ENCODE results near the gene MPZL2.
"Not testable (repeated sequence)": the region's sequence is repeated elsewhere in the genome, so short reads cannot be mapped to it uniquely, and the experiment has no call there.

Gene MPZL2

DNA sequence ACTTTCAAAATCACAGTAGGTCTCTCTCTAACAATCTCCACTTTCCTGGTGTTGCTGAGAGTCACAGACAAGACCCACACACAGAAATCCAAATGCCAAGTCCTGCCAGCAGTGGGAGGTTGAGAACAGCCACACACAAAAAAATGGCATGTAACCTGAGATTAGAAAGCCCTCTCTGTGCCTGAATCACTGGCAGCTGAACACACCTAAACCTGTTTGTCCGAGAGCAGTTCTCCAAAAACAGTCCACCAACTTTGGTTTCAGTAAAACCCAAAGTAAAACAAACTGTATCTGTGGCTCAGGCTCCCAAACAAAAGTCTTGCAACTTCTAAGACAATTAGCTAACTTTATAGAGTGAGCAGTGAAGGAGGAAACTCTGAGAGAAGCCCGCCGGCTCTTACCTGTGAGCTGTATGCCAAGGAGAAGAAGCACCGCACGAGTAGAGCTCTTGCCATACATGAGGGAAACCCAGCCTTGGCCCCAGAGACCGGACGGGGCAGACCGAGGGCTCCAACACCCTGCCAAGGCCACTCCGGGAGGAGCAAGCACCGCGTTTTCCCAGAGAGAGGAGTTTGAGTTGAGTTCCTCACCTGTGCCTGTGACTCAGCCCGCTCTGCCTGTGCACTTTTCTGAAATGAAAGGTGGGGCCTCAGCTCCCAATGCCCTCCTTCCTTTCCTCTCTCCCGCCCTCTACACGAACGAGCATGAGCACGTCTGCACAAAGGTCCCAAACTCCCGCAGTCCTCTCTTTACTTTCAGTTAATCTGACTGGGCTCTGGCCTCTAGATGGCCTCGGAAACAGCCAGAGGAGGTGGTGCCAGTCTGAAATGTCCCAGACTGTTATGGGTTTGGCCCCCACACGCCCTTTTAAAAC, at the start of gene MPZL2:
Gene MPZL2, minus strand, starts transcription at position 603 of the 874 bp plus-strand sequence. Its CDS starts 144 bp downstream, at position 459.
- DNase-seq (ENCODE audit: low read depth) = no peak

DNA sequence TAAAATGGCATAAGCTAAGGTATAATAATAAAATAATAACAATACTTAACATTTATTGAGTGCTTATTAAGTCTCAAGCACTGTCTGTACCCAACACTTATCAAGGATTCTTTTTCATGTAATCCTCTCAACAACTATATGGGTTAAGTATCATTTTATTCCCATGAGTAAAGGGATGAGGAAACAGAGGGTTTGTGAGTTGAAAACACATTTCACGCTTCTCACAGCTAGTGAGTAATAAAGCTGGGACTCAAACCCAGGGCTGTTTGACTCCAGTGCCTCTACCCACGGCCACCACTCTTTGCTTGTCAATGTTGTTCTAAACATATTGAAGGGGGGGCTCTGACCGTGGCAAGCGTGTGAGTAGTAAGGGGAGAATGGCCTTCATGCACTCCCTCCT, 49.1 kb upstream of the MPZL2 start:
- DNase-seq (ENCODE audit: low read depth) = no peak

DNA sequence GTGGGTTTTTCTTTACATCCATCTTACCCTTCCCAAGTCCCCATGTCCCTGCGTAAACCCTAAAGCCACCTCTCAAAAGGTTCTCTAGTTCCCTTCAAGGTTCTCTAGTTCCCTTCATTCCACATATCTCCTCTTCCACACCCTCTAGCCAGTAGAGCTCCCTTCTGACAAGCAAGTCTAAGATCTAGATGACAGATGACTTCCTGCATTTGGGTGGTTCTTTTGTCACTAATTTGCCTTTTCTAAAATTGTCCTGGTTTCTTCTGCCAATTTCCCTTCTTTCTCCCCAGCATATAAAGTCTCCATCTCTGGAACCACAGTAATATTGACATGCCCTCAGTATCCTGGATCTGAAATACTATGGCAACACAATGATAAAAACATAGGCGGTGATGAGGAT, 48.2 kb upstream of the MPZL2 start:
- no peak for DNase-seq (ENCODE audit: low read depth)

DNA sequence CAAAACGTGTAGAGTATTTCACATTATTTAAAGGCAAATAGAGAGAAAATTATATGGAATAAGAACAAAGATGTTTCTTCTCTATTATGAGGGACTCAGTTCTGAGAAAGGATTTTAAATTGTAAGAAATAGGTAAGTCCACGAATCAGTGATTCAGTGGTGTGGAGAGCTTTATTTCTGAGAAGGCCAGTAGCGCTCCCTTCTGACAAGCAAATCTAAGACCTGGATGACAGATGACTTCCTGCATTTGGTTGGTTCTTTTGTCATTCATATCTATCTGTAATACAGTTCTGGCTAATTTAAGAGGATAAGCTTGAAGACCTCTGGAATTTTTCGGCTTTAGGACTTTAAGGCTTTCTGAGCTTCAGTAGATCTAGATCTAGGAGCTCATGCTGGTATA, 47.4 kb upstream of the MPZL2 start:
- DNase-seq (ENCODE audit: low read depth) = no peak

DNA sequence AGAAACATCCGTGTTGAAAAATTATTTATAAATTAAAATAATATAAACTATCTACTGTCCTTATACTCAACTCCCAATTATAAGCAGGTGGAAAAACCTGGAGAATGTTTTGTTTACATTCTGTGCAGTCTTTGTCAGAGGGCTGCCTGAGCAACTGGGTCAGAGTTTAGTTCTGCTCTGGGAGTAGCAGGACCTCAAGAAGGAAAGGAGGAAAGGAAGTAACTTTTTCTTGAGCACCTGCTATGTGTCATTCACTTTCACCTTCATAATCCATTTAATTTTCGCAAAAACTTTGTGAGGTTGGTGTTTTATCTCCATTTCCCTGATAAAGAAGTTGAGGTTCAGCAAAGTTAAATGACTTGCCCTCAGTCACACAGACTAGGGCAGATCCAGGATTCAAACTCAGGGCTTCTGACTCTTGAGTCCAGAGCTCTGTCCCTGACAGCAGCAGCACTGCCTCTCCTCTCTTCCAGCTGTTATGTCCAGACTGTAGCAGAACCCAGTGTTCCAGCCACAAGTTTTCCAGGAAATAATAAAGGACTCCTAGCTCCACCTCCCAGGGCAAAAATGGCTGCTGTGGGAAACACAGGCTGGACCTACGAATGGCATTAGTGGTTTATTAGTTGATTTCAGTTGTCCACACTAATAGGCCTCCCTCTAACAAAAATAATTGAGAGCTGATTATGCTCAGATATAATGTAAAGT, 46.8 kb upstream of the MPZL2 start:
- no peak for DNase-seq (ENCODE audit: low read depth)

DNA sequence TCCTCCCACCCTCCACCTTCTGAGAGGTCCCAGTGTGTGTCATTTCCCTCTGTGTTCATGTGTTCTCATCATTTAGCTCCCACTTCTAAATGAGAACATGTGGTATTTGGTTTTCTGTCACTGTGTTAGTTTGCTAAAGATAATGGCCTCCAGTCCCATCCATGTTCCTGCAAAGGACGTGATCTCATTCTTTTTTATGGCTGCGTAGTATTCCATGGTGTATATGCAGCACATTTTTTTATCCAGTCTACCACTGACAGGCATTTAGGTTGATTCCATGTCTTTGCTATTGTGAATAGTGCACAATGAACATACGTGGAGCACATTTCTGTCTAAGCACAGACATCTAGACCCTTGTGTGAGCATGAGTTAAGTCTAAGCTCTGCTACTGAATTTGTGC, 46.2 kb upstream of the MPZL2 start:
- no peak for DNase-seq (ENCODE audit: low read depth)

DNA sequence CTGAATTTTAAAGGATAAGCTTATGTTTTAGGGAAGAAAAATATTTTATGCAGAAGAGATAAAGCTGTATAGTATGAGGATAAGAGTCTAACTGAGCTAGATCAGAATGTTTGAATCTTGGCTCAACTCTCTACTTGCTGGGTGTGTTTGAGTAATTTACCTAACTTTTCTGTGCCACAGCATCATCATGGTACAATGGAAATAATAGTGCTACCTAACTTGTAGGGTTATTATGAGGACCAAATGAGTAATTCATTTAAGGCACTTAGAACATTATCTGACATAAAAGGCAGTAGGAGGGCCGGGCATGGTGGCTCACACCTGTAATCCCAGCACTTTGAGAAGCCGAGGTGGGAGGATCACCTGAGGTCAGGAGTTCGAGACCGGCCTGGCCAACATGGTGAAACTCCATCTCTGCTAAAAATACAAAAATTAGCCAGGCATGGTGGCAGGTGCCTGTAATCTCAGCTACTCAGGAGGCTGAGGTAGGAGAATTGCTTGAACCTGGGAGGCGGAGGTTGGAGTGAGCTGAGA, 45.0 kb upstream of the MPZL2 start:
- DNase-seq (ENCODE audit: low read depth) = not testable (repeated sequence)

DNA sequence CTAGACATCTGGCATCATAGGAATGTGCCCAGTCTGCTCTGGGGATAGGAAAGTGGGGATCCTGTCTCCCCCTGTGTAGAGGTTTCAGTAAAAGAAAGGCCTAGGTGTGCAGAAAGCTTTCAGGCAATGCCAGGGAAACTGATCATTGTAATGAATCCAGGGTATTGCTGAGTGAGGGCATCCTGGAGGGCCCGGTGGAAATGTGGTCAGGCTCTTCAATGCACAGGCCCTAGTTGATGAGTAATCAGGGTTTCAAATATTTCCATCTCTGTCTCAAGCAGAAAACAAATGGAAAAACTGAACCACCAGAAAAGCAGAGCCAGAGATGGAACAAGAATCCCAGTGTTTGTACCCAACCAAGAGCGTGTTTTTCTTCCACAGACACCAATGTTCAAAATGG, 42.5 kb upstream of the MPZL2 start:
- no peak for DNase-seq (ENCODE audit: low read depth)

DNA sequence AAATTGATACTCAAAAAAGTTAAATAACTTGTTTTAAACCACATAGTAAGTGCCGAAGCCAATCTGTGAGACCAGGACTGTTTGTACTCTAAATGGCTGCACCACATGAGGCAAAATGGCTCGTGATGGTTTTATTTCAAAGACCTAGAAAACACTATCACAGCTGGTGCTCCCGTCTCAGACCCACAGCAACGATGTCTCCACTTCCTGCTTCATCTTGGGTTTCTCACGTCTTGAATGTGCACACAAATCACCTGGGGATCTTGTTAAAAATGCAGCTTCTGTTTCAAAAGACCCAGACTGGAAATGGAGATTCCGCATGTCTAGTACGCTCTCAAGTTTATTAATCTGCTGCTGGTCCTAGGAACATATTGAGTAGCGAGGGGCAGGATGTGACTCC, 41.6 kb upstream of the MPZL2 start:
- DNase-seq (ENCODE audit: low read depth) = no peak

DNA sequence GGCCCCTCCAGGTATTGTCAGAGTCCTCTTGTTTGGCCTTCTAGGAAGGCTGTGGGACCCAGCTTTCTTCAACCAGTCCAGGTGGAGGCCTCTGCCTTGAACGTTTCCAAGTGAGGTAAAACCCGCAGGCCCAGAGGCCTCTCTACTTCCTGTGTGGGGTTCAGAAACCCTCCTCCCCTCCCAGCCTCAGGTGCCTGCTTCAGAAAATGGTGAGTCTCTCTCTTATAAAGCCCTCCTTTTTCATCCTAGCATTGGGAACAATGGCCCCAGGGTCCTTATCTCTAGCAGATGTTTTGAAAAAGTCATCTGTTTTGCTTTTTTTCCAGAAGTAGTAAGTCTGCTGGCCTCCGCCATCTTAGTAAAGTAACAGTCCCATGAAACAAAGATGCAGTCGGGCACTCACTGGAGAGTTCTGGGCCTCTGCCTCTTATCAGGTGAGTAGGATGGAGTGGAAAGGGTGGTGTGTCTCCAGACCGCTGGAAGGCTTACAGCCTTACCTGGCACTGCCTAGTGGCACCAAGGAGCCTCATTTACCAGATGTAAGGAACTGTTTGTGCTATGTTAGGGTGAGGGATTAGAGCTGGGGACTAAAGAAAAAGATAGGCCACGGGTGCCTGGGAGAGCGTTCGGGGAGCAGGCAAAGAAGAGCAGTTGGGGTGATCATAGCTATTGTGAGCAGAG, 40.6 kb upstream of the MPZL2 start, which contains the start of gene CD3E:
Gene CD3E, plus strand, starts transcription at position 163 of the 681 bp plus-strand sequence. Its CDS starts 223 bp downstream, at position 386.
- DNase-seq (ENCODE audit: low read depth) = no peak

DNA sequence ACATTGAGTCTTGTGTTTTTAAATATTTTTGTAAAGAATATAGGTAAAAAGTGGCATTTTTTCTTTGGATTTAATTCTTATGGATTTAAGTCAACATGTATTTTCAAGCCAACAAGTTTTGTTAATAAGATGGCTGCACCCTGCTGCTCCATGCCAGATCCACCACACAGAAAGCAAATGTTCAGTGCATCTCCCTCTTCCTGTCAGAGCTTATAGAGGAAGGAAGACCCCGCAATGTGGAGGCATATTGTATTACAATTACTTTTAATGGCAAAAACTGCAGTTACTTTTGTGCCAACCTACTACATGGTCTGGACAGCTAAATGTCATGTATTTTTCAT, 40.1 kb upstream of the MPZL2 start:
- no peak for DNase-seq (ENCODE audit: low read depth)

DNA sequence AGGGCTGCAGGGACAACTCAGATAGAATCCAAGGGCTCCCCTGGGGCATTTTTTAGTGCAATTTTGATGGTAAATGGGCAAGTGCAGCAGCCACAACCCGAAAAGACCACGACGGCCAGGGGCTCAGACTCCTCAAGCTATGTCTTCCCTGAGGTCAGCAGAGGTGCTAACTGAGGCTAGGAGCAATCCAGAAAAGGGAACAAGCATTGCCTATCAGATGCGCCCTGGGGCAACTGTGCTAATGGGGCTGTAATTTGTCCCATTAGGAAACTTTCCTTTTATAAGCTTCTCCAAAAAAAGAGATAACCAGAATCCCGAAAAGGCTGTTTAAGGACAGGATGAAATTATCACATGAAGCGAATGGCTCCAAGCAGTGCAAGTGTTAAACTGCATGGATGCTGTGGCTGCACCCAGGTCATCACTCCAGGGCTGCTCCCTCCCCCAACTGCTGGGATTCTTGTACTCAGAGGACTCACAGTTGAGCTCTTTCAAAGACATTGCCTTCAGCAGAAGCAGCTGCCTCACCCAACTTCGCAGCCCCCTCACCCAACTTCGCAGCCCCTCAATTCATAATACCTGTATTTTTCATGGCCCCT, 37.6 kb upstream of the MPZL2 start:
- no peak for DNase-seq (ENCODE audit: low read depth)

DNA sequence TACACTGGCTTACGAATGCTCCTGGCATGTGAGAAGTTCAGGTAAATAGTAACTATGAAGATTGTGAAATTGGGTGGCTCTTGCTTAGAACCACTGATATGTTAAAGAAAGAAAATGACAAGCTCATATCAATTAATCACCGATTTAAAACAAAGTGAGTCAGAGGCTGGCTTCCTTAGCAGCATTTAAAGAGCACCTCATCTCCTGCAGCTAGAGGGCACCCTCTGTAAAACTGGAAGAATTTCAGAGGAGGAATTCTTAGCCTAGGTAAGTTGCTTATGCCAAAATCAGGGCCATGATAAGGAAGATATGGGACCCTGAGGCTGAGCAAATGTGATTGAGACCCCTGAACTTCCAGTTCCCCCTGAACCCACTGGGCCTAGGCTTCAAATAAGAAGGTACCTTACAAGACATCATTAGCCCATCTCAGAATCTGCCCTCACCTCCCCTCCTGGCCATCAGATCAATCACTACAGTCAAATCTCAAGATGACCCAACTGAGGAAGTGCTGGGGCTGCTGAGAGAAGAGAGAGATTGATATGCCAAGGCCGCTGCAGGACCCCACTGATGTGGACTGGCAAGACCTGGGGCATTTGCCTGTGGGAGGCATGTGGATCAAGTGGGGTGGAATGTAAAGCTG, 31.8 kb upstream of the MPZL2 start:
- no peak for DNase-seq (ENCODE audit: low read depth)

DNA sequence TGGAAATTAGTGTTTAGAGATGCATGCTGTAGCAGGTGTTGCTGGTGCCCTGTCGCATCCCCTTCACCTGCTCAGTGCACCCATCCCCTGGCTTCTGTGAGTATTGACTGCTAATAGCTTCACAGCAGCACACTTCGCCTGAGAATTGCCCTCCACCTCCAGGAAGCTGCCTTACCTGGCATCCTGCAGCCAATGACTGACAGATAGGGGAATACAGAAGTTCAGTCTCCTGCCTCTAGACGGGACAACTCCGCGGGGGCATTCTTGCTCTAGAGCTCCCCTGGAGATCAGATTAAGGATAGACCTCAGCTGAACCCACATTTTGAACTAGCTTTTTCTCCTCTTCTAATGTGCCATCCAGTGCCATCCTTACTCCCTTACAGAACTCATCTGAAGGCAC, 31.1 kb upstream of the MPZL2 start:
- no peak for DNase-seq (ENCODE audit: low read depth)

DNA sequence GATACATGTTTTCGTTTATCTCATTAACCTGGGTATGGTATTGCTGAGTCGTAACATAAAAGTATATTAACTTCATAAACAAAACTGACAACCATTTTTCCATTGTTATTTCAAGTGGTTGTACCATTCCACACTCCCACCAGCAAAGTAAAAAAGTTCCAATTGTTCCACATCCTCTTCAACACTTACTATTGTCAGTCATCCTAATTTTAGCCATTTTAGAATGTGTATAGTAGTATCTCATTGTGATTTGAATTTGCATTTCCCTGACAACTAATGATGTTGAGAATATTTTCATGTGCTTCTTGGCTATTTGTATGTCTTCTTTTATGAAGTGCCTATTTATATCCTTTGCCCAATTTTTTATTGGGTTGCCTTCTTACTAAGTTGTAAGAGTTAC, 30.0 kb upstream of the MPZL2 start:
- DNase-seq (ENCODE audit: low read depth) = no peak

DNA sequence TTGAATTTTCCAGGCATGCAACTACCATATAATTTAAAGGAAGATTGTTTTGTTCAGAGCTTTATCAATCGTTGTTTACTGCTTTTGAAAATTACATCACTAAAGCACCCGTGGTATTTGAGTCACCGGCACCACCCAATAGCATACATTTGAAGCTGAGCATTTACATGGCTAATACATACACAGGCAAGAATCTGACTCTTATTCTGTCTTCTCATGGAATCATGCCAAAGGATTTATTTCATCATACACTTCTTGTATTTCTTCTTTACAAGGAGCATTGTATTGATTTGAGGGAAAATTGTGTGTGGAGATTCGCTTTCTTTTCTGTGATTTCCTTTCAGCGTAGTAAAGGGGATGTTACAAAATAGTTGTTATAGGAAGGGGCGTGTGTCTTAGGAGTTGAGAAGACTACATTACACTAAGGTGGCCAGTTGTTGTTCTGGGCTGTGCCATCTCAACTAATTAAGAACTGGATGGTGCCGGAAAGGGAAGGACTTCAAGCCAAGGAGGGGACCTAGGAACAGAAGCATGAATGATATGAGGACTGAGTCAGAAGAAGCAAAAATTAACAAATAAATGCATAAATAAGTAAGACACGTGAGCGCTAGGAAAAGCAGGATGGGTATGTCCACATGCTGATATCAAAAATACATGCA, 27.5 kb upstream of the MPZL2 start:
- DNase-seq (ENCODE audit: low read depth) = no peak

DNA sequence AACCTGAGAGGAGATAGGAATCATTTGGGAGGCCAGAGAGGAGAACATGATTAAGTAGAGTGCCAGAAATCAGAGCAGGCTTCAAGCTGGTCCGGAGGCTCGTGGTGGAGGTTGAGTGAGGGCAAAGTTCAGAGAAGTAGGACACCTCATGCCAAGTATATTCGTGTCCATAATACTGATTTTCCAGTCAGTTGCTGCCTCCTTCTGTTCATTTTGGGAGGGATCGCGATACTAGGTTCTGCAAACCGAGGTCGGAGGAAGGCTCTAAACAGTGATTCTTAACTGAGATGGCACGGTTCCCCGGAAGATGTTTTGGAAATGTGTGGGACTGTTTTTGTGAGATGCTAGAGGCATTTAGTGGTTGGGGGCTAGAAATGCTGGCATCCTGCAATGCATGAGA, 26.8 kb upstream of the MPZL2 start:
- DNase-seq (ENCODE audit: low read depth) = no peak

DNA sequence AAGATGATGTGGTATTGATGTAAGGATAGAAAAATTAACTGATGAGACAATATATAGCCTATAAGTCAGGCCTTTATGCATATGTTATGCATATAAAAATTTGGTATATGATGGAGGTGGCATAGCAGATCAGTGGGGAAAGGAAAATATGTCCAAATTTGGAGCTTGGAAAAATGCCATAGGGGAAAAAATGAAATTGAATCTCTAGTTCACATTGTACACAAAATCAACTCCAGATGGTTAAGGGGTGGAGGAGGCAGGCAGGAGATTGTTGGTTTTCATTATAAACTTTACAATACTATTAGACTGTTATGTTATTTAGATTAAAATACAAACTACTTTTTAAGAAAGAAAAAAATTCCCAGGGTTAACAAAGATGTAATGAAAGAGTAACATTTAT, 25.3 kb upstream of the MPZL2 start:
- no peak for DNase-seq (ENCODE audit: low read depth)

DNA sequence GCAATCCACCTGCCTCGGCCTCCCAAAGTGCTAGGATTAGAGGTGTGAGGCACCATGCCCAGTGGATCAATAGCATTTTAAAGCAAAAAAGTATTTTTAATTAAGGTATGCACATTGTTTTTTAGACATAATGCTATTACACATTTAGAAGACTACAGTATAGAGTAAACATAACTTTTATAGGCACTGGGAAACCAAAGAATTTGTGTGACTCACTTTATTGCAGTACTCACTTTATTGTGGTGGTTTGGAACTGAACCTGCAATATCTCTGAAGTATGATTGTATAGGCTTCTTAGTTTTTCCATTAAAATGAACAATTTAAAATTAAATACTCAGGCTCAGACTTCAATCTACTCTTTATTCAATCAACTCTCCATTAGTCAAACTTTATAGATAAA, 22.9 kb upstream of the MPZL2 start:
- peak; percentile 7 for DNase-seq (ENCODE audit: low read depth)

DNA sequence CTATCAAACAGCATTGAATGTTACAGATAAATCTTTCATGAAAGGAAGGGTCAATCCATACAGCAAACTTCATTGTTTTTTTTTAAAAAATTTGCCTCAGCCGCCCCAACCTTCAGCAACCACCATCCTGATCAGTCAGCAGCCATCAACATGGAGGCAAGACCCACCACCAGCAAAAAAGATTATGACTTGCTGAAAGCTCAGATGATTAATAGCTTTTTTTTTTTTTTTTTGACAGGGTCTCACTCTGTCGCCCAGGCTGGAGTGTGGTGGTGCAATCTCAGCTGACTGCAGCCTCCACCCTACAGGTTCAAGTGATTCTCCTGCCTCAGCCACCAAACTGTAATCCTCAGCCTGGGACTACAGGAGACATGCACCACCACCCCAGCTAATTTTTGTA, 22.4 kb upstream of the MPZL2 start:
- no peak for DNase-seq (ENCODE audit: low read depth)

DNA sequence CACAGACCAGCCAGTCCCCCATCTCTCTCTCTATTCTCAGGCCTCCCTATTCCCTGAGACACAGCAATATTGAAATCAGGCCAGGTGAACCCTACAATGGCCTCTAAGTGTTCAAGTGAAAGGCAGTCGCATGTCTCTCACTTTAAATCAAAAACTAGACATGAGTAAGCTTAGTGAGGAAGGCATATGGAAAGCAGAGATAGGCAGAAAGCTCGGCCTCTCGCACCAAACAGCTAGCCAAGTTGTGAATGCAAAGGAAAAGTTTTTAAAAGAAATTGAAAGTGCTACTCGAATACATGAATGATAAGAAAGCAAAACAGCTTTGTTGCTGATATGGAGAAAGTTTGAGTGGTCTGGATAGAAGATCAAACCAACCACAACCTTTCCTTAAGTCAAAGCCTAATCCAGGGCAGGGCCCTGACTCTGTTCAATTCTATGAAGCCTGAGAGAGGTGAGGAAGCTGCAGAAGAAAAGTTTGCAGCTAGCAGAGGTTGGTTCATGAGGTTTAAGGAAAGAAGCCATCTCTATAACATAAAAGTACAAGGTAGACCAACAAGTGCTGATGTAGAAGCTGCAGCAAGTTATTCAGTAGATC, 19.8 kb upstream of the MPZL2 start:
- no peak for DNase-seq (ENCODE audit: low read depth)

All from GM04503 (cell line).